SK-N-SH treated with all-trans-retinoic acid at 6 μM for 48 hours (cell line): ENCODE results near the gene FAAP100.

Source experiments
- ATAC-seq: fragments of 200-7000 bp; cut with Tn5 transposase; 3 replicates; pipeline ENCODE4 v1.9.1; 2020; ENCODE audit warnings: mild to moderate bottlenecking, moderate library complexity
- ARNTL ChIP-seq: fragments of 450-650 bp; formaldehyde crosslinking; IDR thresholded peaks from 2 replicates; pipeline ENCODE4 v1.5.0; 2020; ENCODE audit warnings: low read depth, mild to moderate bottlenecking, moderate library complexity, borderline replicate concordance
- BACH2 ChIP-seq: fragments of 250-450 bp; sonication (Bioruptor Pico); IDR thresholded peaks from 2 replicates; pipeline ENCODE4 v1.9.0; 2021; ENCODE audit warnings: mild to moderate bottlenecking, borderline replicate concordance
- CSDC2 ChIP-seq: fragments of 250-450 bp; sonication (Bioruptor Pico); IDR thresholded peaks from 2 replicates; pipeline ENCODE4 v1.5.0; 2020; ENCODE audit warnings: mild to moderate bottlenecking, moderate library complexity
- ESRRG ChIP-seq: fragments of 250-450 bp; sonication (Bioruptor Pico); IDR thresholded peaks from 2 replicates; pipeline ENCODE4 v1.6.1; 2021; ENCODE audit warnings: mild to moderate bottlenecking
- GLIS3 ChIP-seq: fragments of 250-450 bp; sonication (Bioruptor Pico); IDR thresholded peaks from 2 replicates; pipeline ENCODE4 v1.5.0; 2020; ENCODE audit warnings: mild to moderate bottlenecking, moderate library complexity
- ISL1 ChIP-seq: fragments of 250-450 bp; sonication (Bioruptor Pico); IDR thresholded peaks from 2 replicates; pipeline ENCODE4 v2.1.2; 2022; ENCODE audit warnings: mild to moderate bottlenecking, moderate library complexity
- OSR1 ChIP-seq: fragments of 250-450 bp; sonication (Bioruptor Pico); IDR thresholded peaks from 2 replicates; pipeline ENCODE4 v1.8.0; 2022; ENCODE audit warnings: moderate library complexity, mild to moderate bottlenecking, inconsistent platforms
- PPARA ChIP-seq: fragments of 250-450 bp; sonication (Bioruptor Pico); IDR thresholded peaks from 2 replicates; pipeline ENCODE4 v1.5.0; 2020; ENCODE audit warnings: mild to moderate bottlenecking, borderline replicate concordance
- RARB ChIP-seq: fragments of 250-450 bp; sonication (Bioruptor Pico); IDR thresholded peaks from 2 replicates; pipeline ENCODE4 v1.8.0; 2021; ENCODE audit warnings: mild to moderate bottlenecking, moderate library complexity
- SNAI2 ChIP-seq: fragments of 250-450 bp; sonication (Bioruptor Pico); IDR thresholded peaks from 2 replicates; pipeline ENCODE4 v1.5.0; 2020; ENCODE audit warnings: mild to moderate bottlenecking, moderate library complexity
- TCF4 ChIP-seq: fragments of 250-450 bp; sonication (Bioruptor Pico); IDR thresholded peaks from 2 replicates; pipeline ENCODE4 v1.8.0; 2021; ENCODE audit warnings: mild to moderate bottlenecking, moderate library complexity, borderline replicate concordance
- TOX ChIP-seq: fragments of 250-450 bp; sonication (Bioruptor Pico); IDR thresholded peaks from 2 replicates; pipeline ENCODE4 v1.8.0; 2021; ENCODE audit warnings: mild to moderate bottlenecking, moderate library complexity, borderline replicate concordance
- ZC3H10 ChIP-seq: fragments of 250-450 bp; sonication (Bioruptor Pico); IDR thresholded peaks from 2 replicates; pipeline ENCODE4 v1.5.1; 2021; ENCODE audit warnings: mild to moderate bottlenecking, moderate library complexity
- ZFP3 ChIP-seq: fragments of 250-450 bp; sonication (Bioruptor Pico); IDR thresholded peaks from 2 replicates; pipeline ENCODE4 v1.5.0; 2020; ENCODE audit warnings: mild to moderate bottlenecking, moderate library complexity
- ZFP30 ChIP-seq: fragments of 450-650 bp; formaldehyde crosslinking; IDR thresholded peaks from 2 replicates; pipeline ENCODE4 v1.5.0; 2022; ENCODE audit warnings: mild to moderate bottlenecking, moderate library complexity
- ZNF565 ChIP-seq: fragments of 450-650 bp; formaldehyde crosslinking; conservative IDR thresholded peaks from 2 replicates; pipeline ENCODE4 v1.5.0; 2020; ENCODE audit warnings: low read depth, mild to moderate bottlenecking, moderate library complexity
- ZNF70 ChIP-seq: fragments of 450-650 bp; formaldehyde crosslinking; IDR thresholded peaks from 2 replicates; pipeline ENCODE4 v1.5.0; 2020; ENCODE audit warnings: mild to moderate bottlenecking, moderate library complexity
- ZNF8 ChIP-seq: fragments of 450-650 bp; formaldehyde crosslinking; IDR thresholded peaks from 2 replicates; pipeline ENCODE4 v1.5.0; 2020; ENCODE audit warnings: mild to moderate bottlenecking, moderate library complexity
- TF ChIP-seq, protein P1 (sequence below): fragments of 250-450 bp; sonication (Bioruptor Pico); IDR thresholded peaks from 2 replicates; pipeline ENCODE4 v1.8.0; 2020; ENCODE audit warnings: mild to moderate bottlenecking, moderate library complexity, borderline replicate concordance
- TF ChIP-seq, protein P2 (sequence below): fragments of 250-450 bp; sonication (Bioruptor Pico); IDR thresholded peaks from 2 replicates; pipeline ENCODE4 v1.5.1; 2021; ENCODE audit warnings: mild to moderate bottlenecking, moderate library complexity
- TF ChIP-seq, protein P3 (sequence below): fragments of 250-450 bp; sonication (Bioruptor Pico); IDR thresholded peaks from 2 replicates; pipeline ENCODE4 v1.5.1; 2020; ENCODE audit warnings: low read depth, mild to moderate bottlenecking, moderate library complexity
- TF ChIP-seq, protein P4 (sequence below): fragments of 250-450 bp; sonication (Bioruptor Pico); IDR thresholded peaks from 2 replicates; pipeline ENCODE4 v1.8.0; 2021; ENCODE audit warnings: low read depth, mild to moderate bottlenecking, moderate library complexity, borderline replicate concordance
- TF ChIP-seq, protein P5 (sequence below): fragments of 250-450 bp; sonication (Bioruptor Pico); IDR thresholded peaks from 2 replicates; pipeline ENCODE4 v1.5.0; 2020; ENCODE audit warnings: mild to moderate bottlenecking, moderate library complexity

FAAP100 gene

DNA sequence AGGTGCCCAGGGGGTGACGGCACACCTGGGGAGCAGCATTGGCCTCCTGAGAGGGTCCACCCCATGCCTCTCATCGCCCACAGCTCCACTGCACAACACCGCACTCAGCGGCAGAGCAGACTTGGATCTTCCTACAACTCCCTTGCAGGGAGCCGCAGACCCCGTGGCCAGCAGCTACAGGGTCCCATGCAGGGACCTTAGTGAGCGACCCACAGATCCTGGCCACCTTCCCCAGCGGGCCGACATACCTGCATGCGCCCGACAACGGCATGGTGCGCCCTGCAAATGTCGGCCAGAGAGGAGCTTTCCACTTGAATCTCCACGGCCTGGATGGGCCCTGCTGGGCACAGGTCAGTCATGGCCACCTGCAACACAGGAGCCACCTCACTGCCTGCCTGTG, 8.4 kb downstream of the FAAP100 start:
- TF ChIP-seq ZNF70: no peak
- no peak for TF ChIP-seq OSR1 (CRISPR knock-in tag)
- no peak for TF ChIP-seq ZNF8 (CRISPR knock-in tag)
- TF ChIP-seq SNAI2: no peak
- no peak for TF ChIP-seq TOX (CRISPR knock-in tag)
- TF ChIP-seq, protein P1, sequence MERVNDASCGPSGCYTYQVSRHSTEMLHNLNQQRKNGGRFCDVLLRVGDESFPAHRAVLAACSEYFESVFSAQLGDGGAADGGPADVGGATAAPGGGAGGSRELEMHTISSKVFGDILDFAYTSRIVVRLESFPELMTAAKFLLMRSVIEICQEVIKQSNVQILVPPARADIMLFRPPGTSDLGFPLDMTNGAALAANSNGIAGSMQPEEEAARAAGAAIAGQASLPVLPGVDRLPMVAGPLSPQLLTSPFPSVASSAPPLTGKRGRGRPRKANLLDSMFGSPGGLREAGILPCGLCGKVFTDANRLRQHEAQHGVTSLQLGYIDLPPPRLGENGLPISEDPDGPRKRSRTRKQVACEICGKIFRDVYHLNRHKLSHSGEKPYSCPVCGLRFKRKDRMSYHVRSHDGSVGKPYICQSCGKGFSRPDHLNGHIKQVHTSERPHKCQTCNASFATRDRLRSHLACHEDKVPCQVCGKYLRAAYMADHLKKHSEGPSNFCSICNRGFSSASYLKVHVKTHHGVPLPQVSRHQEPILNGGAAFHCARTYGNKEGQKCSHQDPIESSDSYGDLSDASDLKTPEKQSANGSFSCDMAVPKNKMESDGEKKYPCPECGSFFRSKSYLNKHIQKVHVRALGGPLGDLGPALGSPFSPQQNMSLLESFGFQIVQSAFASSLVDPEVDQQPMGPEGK (CRISPR knock-in tag): no peak
- TF ChIP-seq ZFP3 (CRISPR knock-in tag): no peak
- TF ChIP-seq ESRRG (CRISPR knock-in tag): no peak
- no peak for ATAC-seq

DNA sequence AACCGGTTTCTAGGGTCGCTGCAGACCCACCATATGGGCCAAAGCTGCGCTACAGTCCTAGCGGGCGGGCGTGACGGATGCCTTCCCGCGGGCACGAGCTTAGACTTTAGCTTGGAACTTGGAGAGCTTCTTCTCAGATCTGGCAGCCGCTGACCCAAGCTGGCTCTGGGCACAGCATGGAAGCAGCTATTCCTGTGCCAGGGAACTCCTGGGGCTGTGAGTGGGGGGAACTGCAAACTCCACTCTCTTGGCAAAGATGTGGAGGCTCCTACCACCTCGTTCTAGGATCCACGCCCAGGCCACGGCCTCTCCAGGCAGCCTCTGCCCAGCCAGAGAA, 8.8 kb downstream of the FAAP100 start:
- no peak for TF ChIP-seq PPARA (CRISPR knock-in tag)
- no peak for TF ChIP-seq ISL1
- TF ChIP-seq ZNF565: no peak
- no peak for TF ChIP-seq ARNTL (CRISPR knock-in tag)
- TF ChIP-seq TCF4 (CRISPR knock-in tag): no peak
- no peak for TF ChIP-seq GLIS3 (CRISPR knock-in tag)
- no peak for TF ChIP-seq ESRRG (CRISPR knock-in tag)
- TF ChIP-seq, protein P1 (CRISPR knock-in tag): no peak
- TF ChIP-seq, protein P2, sequence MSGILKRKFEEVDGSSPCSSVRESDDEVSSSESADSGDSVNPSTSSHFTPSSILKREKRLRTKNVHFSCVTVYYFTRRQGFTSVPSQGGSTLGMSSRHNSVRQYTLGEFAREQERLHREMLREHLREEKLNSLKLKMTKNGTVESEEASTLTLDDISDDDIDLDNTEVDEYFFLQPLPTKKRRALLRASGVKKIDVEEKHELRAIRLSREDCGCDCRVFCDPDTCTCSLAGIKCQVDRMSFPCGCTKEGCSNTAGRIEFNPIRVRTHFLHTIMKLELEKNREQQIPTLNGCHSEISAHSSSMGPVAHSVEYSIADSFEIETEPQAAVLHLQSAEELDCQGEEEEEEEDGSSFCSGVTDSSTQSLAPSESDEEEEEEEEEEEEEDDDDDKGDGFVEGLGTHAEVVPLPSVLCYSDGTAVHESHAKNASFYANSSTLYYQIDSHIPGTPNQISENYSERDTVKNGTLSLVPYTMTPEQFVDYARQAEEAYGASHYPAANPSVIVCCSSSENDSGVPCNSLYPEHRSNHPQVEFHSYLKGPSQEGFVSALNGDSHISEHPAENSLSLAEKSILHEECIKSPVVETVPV (CRISPR knock-in tag): no peak
- TF ChIP-seq ZNF70: no peak
- no peak for TF ChIP-seq OSR1 (CRISPR knock-in tag)
- no peak for TF ChIP-seq ZFP3 (CRISPR knock-in tag)
- no peak for TF ChIP-seq ZC3H10 (CRISPR knock-in tag)
- no peak for TF ChIP-seq ZFP30 (CRISPR knock-in tag)
- TF ChIP-seq RARB (CRISPR knock-in tag): no peak
- TF ChIP-seq, protein P3, sequence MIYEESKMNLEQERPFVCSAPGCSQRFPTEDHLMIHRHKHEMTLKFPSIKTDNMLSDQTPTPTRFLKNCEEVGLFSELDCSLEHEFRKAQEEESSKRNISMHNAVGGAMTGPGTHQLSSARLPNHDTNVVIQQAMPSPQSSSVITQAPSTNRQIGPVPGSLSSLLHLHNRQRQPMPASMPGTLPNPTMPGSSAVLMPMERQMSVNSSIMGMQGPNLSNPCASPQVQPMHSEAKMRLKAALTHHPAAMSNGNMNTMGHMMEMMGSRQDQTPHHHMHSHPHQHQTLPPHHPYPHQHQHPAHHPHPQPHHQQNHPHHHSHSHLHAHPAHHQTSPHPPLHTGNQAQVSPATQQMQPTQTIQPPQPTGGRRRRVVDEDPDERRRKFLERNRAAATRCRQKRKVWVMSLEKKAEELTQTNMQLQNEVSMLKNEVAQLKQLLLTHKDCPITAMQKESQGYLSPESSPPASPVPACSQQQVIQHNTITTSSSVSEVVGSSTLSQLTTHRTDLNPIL (CRISPR knock-in tag): no peak
- no peak for TF ChIP-seq CSDC2
- TF ChIP-seq, protein P4, sequence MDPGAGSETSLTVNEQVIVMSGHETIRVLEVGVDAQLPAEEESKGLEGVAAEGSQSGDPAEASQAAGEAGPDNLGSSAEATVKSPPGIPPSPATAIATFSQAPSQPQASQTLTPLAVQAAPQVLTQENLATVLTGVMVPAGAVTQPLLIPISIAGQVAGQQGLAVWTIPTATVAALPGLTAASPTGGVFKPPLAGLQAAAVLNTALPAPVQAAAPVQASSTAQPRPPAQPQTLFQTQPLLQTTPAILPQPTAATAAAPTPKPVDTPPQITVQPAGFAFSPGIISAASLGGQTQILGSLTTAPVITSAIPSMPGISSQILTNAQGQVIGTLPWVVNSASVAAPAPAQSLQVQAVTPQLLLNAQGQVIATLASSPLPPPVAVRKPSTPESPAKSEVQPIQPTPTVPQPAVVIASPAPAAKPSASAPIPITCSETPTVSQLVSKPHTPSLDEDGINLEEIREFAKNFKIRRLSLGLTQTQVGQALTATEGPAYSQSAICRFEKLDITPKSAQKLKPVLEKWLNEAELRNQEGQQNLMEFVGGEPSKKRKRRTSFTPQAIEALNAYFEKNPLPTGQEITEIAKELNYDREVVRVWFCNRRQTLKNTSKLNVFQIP (CRISPR knock-in tag): no peak
- TF ChIP-seq SNAI2: no peak
- ATAC-seq: no peak

DNA sequence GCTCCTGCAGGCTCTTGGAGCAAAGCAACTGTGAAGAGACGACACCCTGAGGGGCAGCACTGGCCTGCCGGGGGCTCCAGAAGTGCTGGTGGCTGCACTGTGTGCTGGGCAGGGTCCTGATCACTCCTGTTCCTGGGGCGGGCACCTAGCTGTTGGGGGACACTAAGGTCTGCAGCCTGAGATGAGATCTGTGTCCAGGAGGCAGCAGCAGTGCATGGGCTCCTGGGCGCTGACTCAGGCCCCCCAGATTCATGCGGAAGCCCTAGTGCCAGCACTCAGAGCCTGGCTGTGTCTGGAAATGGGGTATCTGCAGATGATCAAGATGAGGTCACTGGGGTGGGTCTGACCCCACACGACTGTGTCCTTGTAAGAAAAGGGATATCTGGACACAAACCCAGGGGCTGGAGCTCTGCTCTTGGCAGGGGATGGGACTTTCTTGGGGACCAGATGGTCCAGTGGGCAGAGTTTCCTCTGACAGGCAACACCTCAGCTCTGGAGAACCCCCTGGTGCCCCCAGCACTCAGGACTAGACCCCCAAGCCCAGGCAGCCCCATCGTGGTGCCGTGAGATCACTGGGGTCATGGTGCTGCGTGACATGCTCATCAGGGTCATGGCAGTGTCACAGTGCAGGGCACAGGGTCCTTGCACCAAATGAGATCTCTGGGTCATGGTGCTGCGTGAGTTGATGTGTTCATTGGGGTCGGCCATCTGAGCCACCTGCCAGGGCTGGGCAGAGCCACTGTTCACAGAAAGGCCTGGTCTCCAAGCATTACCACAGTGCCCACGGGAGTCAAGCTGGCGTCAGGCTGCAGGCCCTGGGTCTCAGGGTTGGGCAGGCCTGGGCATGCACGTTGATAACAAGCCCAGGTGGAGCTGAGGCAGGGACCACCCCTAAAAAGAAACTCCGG, 9.5 kb downstream of the FAAP100 start:
- no peak for ATAC-seq
- TF ChIP-seq ISL1: no peak
- TF ChIP-seq, protein P5, sequence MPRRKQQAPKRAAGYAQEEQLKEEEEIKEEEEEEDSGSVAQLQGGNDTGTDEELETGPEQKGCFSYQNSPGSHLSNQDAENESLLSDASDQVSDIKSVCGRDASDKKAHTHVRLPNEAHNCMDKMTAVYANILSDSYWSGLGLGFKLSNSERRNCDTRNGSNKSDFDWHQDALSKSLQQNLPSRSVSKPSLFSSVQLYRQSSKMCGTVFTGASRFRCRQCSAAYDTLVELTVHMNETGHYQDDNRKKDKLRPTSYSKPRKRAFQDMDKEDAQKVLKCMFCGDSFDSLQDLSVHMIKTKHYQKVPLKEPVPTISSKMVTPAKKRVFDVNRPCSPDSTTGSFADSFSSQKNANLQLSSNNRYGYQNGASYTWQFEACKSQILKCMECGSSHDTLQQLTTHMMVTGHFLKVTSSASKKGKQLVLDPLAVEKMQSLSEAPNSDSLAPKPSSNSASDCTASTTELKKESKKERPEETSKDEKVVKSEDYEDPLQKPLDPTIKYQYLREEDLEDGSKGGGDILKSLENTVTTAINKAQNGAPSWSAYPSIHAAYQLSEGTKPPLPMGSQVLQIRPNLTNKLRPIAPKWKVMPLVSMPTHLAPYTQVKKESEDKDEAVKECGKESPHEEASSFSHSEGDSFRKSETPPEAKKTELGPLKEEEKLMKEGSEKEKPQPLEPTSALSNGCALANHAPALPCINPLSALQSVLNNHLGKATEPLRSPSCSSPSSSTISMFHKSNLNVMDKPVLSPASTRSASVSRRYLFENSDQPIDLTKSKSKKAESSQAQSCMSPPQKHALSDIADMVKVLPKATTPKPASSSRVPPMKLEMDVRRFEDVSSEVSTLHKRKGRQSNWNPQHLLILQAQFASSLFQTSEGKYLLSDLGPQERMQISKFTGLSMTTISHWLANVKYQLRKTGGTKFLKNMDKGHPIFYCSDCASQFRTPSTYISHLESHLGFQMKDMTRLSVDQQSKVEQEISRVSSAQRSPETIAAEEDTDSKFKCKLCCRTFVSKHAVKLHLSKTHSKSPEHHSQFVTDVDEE (CRISPR knock-in tag): no peak
- TF ChIP-seq, protein P2 (CRISPR knock-in tag): no peak
- no peak for TF ChIP-seq GLIS3 (CRISPR knock-in tag)
- TF ChIP-seq BACH2: no peak
- TF ChIP-seq ZNF70: no peak
- TF ChIP-seq OSR1 (CRISPR knock-in tag): no peak
- no peak for TF ChIP-seq ZNF565
- no peak for TF ChIP-seq ESRRG (CRISPR knock-in tag)
